Measurements from ENCODE around the gene DDAH2.

Gene DDAH2, protein sequence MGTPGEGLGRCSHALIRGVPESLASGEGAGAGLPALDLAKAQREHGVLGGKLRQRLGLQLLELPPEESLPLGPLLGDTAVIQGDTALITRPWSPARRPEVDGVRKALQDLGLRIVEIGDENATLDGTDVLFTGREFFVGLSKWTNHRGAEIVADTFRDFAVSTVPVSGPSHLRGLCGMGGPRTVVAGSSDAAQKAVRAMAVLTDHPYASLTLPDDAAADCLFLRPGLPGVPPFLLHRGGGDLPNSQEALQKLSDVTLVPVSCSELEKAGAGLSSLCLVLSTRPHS

DNA sequence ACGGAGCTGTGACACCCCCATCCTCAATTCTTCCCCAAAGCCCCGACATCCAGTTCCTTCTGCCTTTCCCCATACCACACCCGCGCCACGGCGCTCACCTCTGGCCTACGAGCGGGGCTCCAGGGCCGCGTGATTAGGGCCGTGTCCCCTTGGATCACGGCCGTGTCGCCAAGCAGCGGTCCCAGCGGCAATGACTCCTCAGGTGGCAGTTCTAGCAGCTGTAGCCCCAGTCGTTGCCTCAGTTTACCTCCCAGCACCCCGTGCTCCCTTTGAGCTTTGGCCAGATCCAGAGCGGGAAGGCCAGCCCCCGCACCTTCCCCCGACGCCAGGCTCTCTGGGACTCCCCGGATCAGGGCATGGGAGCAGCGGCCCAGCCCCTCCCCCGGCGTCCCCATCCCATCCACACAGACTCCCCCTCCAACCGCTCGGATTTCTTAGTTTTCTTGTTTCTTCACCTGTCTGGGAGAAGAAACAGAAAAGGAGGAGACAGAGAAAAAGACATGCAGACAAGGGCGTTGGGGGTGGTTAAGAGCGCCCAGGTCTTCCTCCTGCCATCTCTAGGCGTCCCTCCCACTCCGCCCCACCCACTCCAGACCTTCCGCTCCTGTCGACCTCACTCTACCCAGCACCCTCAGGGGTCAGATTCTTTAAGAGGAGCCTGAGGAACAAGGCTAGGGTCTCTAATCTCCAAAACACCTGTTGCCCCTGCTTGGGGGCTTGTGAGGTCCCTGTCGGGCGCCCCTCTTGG is at the start of gene DDAH2:
Gene DDAH2 (minus strand): TSS at position 533 of the 748 bp plus-strand sequence. CDS start 138 bp downstream, at position 395.
- DNase-seq: no peak

DNA sequence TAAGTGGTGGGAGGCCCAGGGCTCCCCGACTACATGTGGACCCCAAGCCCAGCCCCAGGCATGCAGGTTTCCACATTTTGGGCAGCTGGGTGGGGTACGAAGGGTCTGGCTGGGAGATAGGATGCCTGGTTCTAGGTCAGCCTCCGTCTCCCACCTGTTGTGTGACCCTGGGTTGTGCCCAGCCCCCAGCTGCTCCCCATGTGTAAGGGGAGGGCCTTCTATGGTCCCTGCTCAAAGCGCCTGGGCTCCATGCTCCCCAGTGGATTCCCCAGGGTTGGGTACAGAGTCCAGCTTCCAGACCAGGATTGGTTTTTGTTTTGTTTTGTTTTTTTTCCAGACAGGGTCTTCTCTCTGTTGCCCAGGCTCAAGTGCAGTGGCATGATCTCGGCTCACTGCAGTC is 49.1 kb upstream of the DDAH2 start:
- DNase-seq: no peak

DNA sequence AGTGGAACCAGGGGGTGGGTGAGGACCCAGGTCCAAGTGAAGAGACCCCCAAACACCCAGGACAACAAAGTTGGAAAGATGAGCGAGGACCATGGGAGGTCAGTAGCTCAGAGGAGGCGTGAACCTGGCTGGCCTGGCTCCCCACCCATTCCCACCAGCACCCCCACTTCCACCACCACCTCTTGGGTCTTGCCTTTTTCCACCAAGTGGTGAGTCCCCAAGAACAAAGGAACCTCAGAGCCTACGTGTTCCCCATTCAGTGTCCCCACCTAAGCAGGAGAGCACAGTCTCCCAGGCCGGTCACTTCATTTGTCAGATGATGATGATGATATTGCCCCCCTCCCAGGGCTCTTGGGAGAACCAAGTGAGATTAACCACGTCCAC is 48.6 kb upstream of the DDAH2 start:
- DNase-seq: no peak

DNA sequence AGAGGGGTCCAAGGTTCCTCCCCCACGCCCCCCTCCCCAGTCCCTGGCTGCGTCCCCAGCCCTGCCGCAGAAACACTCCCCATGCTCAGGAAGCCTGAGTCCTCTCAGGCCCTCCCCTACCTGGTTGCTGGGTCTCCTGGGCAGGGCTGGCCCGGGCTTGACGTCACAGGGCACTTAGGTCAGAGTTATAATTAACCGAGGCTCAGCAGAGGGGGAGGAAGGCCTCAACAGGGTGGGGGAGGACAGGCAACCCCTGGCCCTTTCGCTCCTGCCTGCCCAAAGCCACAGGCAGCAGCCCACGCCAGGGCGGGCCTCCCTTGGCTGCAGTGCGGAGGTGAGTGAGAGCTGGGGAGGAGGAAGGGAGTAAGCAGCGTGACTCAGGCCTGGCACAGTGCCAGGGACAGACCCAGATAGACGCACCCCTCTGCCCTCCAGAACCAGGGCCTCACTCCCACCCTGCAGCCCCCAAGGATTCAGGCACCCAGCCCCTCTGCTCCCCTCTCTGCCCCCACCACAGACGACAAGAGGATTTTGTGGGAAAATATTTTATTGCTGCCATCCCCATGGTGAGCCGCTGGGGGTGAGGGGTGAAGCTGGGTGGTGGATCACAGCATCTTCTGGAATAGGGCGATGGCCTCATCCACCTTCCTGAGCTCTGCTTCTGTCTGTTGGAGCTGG is 48.0 kb upstream of the DDAH2 start, which contains the start of gene VWA7:
Gene VWA7 (minus strand): TSS at position 340 of the 678 bp plus-strand sequence. CDS start 549 bp downstream, outside the sequence.
- DNase-seq: peak; percentile 75

DNA sequence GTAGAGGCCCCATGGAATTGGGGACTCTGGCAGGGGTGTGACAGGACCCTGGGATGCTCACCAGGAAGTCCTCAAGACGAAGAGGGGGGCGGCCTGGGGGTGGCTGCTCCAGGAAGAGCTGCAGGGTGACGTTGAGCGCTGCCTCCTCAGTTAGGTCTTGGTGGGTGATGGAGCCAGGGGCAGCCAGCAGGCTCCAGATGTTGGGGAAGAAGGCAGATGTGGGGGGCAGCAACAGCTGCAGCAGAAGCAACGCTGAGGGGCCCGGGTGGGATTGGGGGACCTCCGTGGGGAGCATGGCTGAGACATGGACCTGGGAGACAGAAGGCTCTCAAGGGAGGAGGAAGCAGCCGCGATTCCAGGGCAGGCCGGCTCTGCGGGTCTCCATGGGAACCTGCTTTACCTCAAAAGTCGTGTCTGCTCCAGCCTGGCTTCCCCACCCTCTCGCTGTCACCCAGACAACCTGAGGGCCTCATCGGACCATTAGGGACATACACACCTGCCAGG is 47.4 kb upstream of the DDAH2 start:
- no peak for DNase-seq

DNA sequence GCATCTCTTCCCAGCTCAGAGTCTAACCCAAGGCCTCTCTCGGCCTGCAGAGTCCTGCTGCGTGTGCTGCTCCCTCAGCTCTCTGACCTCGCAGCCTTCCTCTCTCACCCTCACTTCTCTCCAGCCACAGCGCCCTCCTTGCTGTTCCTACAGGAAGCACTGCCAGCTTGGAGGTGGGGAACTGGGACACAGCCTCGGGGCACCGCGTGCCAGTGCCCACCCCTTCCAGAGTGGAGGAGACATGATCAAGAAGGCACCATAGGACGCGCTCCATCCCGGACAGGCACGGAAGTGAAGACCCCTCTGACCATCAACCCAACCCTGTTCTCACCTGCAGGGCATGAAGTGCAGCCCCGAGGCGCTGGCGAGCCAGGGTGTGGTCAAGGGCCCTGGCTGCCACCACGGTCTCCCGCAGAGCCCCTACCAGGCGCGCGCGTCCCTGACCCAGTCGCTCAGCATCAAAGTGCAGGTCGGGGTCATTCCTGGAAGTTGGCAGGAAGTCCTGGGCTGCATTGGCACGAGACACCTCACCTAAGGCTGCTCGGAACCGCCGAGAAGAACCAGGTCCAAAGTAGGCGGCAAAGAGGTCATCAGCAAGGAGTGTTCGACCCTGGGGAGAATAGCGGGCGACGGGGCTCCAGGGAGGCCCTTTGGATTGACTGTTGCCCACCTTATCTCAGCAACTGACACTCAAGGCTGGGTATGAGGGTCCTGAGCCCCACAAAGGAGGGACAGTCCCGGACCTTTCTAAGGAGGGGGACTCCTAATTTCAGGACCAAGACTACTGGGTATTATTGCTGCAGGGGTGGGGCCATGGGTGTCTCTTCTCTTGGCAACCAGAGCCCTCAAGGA is 46.8 kb upstream of the DDAH2 start:
- DNase-seq: no peak

DNA sequence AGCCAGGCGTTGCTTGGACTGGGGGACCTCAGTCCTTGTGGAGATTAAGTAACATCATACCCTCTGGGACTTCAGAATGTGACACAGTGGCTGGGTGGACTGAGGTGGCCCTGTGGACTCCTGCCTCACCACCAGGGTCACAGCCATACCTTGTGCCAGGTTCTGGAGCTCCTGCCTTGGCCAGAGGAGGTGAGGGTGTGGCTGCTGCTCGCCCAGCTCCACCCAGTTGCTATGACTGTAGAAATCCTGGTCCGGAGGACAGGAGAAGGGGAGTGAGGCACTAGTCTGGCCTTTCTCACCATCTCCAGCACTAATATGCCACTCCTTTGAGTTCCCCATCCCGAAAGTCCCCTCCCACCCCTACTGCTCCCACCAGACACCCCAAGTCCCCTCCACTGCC is 46.1 kb upstream of the DDAH2 start:
- DNase-seq: no peak

DNA sequence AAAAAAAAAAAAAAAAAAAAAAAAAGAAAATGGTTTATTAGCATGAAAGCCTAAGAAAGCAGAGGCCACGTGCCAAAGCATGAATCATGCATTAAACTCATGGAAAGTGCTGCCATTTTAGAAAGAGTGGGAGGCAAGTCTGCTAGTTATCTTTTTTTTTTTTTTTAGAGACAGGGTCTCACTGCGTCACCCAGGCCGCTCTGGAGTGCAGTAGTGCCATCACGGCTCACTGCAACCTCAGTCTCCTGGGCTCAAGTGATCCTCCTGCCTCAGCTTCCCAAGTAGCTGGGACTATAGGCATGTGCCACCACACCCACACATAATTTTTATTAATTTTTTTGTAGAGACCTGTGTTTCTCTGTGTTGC is 42.9 kb upstream of the DDAH2 start:
- DNase-seq: no peak

DNA sequence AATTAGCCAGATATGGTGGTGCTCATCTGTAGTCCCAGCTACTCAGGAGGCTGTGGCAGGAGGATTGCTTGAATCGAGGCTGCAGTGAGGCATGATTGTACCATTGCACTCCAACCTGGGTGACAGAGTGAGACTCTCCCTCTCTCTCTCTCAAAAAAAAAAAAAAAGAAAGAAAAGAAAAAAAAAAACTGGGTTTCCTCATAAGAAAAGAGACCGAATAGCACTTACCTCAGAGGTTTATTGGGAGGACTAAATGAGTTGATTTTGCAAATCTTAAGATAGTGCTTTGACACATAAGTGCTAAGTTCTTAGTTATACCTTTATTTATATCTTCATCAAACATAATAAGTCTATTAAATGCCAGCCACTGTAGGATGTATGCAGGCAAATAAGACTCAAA is 41.8 kb upstream of the DDAH2 start:
- no peak for DNase-seq

DNA sequence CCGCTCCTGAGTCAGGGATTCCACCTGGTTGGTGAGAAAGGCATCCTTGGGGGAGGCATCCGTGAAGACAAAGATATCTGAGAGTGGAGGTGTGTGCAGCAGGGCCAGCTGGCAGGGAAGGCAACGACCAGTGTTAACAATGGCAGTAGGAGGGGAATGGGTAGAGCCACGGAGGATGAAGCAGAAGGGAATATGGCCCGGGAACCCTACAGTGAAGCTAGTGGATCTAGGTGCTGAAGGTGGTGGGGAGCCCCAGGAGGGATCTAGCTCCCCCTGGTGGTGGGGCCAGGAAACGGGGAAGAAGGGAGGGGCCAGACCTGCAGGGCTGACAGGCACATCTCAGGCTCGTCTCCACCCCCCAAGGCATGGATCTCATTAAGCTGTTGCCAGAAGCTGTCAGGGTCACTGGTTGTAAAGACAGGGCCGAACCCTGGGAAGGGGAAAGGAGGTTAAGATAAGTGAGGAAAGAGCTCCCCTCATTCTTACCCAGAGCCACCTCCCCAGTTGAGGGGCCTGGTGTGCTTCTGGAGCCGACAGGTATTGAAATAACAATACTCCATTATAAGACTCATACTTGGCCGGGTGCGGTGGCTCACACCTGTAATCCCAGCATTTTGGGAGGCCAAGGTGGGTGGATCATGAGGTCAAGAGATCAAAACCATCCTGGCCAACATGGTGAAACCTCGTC is 40.7 kb upstream of the DDAH2 start:
- peak; percentile 85 for DNase-seq

DNA sequence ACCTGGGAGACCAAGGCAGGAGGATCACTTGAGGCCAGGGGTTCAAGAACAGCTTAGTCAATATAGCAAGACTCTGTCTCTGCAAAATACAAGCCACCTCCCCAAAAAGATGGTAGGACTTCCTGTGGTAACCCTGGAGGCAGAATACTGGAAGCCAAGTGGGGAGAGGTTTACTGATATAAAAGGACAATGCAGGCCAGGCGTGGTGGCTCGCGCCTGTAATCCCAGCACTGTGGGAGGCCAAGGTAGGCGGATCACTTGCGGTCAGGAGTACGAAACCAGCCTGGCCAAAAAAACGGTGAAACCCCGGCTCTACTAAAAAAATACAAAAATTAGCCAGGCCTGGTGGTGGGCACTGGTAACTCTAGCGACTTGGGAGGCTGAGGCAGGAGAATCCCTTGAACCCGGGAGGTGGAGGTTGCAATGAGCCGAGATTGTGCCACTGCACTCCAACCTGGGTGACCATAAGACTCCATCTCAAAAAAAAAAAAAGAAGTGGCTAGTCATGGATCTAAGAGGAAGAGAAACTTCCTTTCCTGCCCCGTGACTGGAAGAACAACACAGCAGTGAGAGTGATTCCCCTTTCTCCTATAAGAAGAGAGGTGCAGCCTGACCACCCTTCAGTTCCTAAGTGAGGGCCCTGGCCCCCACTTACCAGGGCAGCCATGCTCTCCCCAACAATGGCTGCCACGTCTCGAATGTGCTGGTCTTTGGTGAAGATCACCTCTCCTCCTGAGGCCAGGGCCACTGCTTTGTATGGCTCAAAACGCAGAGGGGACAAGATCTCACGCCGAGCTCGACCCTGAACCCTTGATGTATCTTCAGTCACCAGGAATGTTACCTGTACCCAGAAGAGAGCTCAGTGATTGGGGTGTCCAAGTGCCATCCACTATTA is 39.5 kb upstream of the DDAH2 start:
- no peak for DNase-seq

DNA sequence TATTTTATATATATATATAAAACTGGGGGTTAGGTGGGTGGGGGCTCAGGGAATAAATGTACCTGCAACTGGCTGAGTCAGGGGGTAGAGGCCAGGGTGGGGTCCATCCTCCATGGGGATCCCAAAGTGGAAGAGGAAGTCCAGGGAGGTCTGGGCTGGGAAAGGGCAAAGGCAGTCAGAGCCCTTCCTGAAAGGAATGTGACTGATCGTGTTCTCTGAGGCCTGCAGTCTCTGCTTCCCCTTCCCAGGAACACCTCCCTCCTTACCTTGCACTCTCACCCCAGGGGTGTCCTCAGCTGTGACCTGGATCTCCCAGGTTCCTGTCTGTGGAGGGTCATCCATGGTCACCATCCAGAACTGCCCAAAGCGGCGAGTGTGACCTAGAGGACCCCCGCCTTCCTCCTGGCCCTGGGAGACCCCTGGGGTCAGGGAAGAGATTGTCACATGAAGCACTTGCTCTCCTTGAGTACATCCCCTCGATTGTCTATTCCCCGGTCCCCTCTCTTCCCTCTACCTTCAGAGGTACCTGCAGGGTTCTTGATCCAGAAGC is 38.1 kb upstream of the DDAH2 start:
- no peak for DNase-seq

DNA sequence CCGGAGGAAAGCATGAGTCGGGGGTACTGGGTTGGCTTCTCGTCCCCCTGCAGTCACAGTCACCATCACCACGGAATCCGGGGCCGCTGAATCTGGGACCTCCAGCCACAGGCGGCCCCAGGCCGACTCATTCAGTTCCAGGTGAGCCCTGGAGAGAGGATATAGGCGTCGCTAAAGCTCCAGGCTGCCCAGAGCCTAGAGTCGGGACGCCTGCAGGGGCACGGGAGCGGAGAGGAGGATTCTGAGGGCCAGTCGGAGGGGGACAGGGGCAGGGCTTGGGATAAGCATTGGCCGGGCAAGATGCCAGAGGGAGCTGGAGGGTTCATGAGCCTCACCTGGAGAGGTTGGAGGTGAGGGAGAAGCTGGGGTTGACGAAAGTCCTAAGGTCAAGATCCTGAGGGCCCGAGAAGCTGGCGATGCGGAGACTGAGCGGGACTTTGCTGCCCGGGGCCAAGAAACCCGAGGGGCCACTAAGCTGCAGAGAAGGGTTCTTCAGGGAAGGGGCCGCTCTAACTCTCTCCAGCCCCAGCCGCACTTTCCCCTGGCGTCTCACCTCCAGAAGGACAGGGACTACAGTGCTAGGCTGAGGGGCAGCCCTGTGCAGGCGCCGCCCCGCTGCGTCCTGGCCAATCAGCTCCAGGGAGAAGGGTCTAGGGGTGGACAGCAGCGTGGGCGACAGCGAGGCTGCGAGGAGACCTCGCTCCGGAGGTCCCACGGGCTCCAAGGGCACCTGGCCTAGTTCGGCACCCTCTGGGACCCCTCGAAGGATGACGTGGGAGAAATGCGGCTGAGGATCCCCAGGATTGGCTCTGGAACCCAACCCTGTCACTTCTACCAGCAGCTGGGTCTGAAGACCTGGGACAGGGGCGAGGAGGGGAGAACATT is 37.1 kb upstream of the DDAH2 start:
- no peak for DNase-seq

DNA sequence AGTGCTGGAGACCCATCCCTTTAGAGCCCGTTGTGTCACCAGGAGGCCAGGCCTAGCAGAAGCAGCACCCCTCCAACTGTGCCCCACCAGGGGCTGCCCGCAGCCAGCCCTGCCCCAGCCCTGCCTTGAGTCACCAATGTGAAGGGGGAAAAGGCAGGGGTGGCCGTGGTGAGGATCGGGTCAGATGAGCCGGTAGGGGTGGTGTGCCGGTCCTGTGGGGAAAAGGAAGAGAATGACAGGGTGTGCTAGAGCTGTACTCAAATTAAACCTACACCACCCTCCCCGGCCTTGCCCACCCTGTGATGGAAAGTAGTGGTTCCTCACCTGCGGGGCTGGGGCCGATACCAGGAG is 36.4 kb upstream of the DDAH2 start:
- DNase-seq: no peak

DNA sequence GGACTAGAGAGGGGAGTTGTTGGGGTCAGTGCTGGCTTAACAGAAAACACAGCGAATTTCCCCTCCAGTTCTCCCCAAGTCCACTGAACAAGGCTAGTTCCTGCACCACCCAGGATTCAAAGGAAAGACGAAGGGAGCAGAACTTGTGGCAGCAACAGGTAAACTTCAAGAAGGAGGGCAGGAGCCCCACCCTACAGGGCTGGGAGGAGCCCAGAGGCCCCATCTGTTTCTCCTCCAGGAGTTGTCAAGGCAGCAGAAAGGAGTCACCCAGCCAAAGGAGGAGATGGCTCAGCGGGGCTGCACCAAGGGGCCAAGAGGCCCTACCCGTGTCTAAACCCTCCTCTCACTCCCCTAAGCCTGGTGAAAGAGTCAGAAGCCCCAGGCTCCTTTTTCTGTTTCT is 35.1 kb upstream of the DDAH2 start:
- DNase-seq: no peak

DNA sequence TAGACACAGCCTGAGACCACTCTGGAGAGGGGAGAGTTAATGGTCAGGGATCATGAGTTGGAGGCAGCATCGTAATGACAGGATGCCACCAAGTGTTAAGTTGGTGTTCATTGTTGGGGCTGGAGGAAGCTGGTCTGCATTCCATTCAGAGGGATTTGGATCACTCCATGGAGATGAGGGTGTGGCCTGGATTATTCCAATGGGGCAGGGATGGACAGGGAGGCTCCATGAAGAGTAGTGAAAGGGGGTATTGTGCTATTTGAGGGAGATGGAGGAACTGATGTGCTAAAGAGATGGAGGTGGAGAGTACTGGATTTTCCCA is 34.5 kb upstream of the DDAH2 start:
- DNase-seq: no peak

DNA sequence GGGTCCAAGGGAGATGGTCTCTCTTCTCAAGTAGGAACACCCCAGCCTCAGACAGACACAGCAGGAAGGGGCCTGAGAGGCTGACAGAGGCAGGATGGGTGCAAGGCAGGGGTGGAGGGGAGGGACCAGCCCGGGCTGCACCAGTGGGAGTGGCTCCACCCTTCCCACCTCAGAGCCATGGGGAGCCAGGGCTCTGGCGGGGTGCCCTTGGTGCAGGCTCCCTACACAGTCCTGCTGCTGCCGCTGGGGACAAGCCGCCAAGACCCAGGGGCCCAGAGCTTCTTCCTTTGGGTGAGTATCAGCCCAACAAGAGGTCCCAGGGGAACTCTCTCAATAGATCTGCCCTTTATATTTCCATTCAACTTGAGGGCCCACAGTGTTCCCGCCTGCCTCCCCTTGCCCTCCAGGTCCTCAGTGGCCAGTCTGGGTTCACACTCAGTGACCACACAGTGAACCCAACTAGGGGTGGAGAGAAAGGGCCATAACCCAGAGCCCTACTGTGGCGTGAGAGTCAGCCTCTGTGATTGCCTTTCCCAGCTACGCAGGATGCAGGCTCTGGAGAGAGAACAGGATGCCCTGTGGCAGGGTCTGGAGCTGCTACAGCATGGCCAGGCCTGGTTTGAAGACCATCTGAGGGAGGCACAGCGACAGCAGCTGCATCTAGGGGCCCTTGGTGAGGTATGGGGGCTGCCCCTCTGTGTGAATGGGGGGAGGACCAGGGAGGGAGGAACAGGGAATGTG is 33.9 kb upstream of the DDAH2 start:
- no peak for DNase-seq

DNA sequence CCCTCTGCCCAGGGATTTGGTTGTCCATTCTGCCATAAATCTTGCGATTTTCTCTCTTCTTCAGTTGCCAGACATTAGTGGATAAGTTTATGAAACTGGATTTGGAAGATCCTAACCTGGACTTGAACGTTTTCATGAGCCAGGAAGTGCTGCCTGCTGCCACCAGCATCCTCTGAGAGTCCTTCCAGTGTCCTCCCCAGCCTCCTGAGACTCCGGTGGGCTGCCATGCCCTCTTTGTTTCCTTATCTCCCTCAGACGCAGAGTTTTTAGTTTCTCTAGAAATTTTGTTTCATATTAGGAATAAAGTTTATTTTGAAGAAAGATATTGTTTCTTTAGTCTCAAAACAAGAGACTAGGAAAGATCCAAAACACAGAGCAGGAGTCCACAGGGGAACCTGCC is 33.3 kb upstream of the DDAH2 start, which contains the start of gene SAPCD1:
Gene SAPCD1 (plus strand): TSS at position 301 of the 400 bp plus-strand sequence. CDS start 399 bp downstream, outside the sequence.
- no peak for DNase-seq

DNA sequence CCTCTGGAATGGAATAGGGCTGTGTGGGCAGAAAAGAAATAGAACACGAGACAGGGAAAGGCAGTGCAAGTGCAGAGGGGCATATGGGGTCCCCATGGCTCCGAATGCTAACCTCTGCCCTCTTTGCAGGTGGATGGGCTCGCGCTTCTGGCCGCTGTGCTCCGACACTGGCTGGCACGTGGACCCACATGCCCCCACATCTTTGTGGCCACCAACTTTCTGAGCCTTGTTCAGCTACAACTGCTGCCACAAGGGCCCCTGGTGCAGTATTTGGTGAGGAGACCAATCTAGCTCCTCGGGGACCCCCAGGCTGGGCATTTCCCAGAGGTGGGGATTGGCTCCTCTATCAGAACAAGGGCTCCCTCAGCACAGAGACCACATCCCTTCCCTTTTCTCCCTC is 32.2 kb upstream of the DDAH2 start:
- DNase-seq: no peak

Measured in GDM1 (cell line).